ENCODE measurements around the gene TBC1D2B. TPM values are rescaled to one million over a fixed set of nuclear protein-coding genes. Genes with fewer than 3 reads are reported as not detected.

Gene TBC1D2B
- total and polyA plus RNA-seq, 11 donors, result 5.1 to 45.2 (median 10.1) TPM

GRCh38 chr15:78010067-78010466 is 67.4 kb downstream of the TBC1D2B start:
- H3K27me3 ChIP-seq, result no peaks in the 10 kb centered on the region
- ATAC-seq (no peak), DNase-seq (no peak)
- no peak overlapping the region for H3K4me3 ChIP-seq
- peaks cover 0 to 99% (median 56%) of the 10 kb centered on the region in 9 donors for H3K36me3 ChIP-seq
- WGBS, 4 donors, result 85 to 87% (median 86%) methylated on average over 4 of the region's 4 CpGs
- H3K4me1 ChIP-seq, result peaks cover 0 to 35% (median 33%) of the 10 kb centered on the region in 12 donors
- no peak overlapping the region for H3K27ac ChIP-seq
- H3K9me3 ChIP-seq, result no peaks in the 10 kb centered on the region
- TF ChIP-seq, protein P1, sequence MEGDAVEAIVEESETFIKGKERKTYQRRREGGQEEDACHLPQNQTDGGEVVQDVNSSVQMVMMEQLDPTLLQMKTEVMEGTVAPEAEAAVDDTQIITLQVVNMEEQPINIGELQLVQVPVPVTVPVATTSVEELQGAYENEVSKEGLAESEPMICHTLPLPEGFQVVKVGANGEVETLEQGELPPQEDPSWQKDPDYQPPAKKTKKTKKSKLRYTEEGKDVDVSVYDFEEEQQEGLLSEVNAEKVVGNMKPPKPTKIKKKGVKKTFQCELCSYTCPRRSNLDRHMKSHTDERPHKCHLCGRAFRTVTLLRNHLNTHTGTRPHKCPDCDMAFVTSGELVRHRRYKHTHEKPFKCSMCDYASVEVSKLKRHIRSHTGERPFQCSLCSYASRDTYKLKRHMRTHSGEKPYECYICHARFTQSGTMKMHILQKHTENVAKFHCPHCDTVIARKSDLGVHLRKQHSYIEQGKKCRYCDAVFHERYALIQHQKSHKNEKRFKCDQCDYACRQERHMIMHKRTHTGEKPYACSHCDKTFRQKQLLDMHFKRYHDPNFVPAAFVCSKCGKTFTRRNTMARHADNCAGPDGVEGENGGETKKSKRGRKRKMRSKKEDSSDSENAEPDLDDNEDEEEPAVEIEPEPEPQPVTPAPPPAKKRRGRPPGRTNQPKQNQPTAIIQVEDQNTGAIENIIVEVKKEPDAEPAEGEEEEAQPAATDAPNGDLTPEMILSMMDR (IDR thresholded peaks at IDR 0.05), result no peak
- no peak for TF ChIP-seq POLR2A (IDR thresholded peaks at IDR 0.05)
- intact Hi-C loops (cut with DNase I), result loop anchor here in 1 of 10 donors (5.0 kb wide), 1 partner anchor 43 kb away; no protein-coding TSS in a partner anchor

- TF ChIP-seq POLR2A (IDR thresholded peaks at IDR 0.05), result no peak
- TF ChIP-seq, protein P1 (IDR thresholded peaks at IDR 0.05), result no peak
- Histone ChIP-seq H3K9me3 (no peaks in the 10 kb centered on the region), H3K4me1 (peaks cover 5 to 54% (median 46%) of the 10 kb centered on the region in 12 donors), H3K27ac (peak overlapping the region in 4 of 12 donors; percentile 3 to 64 (median 48)), H3K4me3 (no peak overlapping the region), H3K27me3 (no peaks in the 10 kb centered on the region), H3K36me3 (peaks cover 0 to 95% (median 45%) of the 10 kb centered on the region in 9 donors)
- WGBS, 4 donors, result 60 to 91% (median 66%) methylated on average over 6 to 17 of the region's 17 CpGs
- intact Hi-C loops (cut with DNase I), result loop anchor here in 6 of 10 donors (5.0 to 10.0 kb wide), 5 partner anchors 41 to 97 kb away; partner anchors contain the start of genes TBC1D2B (in 3 of the 6) and SH2D7 (in 2 of the 6)
- DNase-seq (peak; percentile 57 to 88 (median 86)), ATAC-seq (peak; percentile 36 to 76 (median 62))
These were observed 69.3 kb downstream of the TBC1D2B start for GRCh38 chr15:78007964-78008886.

- peak in 1 of 4 donors; percentile 3 for ATAC-seq
- Histone ChIP-seq H3K9me3 (no peaks in the 10 kb centered on the region), H3K36me3 (peaks cover 0 to 95% (median 45%) of the 10 kb centered on the region in 9 donors), H3K4me3 (no peak overlapping the region), H3K27ac (peak overlapping the region in 4 of 12 donors; percentile 3 to 64 (median 48)), H3K27me3 (no peaks in the 10 kb centered on the region), H3K4me1 (peaks cover 5 to 56% (median 46%) of the 10 kb centered on the region in 12 donors)
- 57 to 70% (median 65%) methylated on average over 11 of the region's 11 CpGs for WGBS, 4 donors
- TF ChIP-seq, protein P1 (IDR thresholded peaks at IDR 0.05), result no peak
- no peak for TF ChIP-seq POLR2A (IDR thresholded peaks at IDR 0.05)
- no peak for DNase-seq
- intact Hi-C loops (cut with DNase I), result loop anchor here in 6 of 10 donors (5.0 to 10.0 kb wide), 5 partner anchors 40 to 97 kb away; partner anchors contain the start of genes TBC1D2B (in 3 of the 6) and SH2D7 (in 2 of the 6)
These were observed 70.1 kb downstream of the TBC1D2B start for GRCh38 chr15:78007211-78007931.

Data from heart left ventricle (tissue), 16 donors.